Measurements from ENCODE around the gene MTFMT. TPM values are rescaled to one million over a fixed set of nuclear protein-coding genes. Genes with fewer than 3 reads are reported as not detected.
"Not testable (repeated sequence)": the region's sequence is repeated elsewhere in the genome, so short reads cannot be mapped to it uniquely, and the experiment has no call there.

The MTFMT gene
- total RNA-seq, 1 donor from 2014 or later, result 10.6 TPM

DNA sequence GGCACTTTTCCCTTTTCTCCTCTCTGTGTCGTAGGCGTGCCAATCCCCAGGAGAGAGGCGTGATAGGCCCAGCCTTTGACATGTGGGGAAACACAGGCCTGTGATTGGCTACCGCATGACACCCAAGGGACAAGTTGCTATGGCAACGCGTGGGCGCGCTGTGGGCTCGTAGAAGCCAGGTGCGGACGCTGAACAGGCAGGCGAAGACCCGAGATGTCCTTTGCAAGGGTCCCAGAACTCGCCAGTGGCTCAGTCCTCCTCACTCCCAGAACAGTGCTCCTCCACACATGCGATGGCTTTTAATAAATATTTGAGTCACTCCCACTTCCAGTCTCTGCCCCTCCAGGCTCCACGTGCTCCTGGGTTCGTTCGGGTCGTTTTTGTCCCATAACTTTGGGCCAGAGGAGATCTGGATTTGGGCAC lies 20.0 kb upstream of the MTFMT start:
- no peak overlapping the region for H3K27ac Mint-ChIP-seq (ENCODE audit: unreplicated experiment)
- H3K9me3 Mint-ChIP-seq (ENCODE audit: unreplicated experiment), result no peaks in the 10 kb centered on the region
- peaks cover 6% of the 10 kb centered on the region for H3K27me3 Mint-ChIP-seq (ENCODE audit: unreplicated experiment)
- peak; percentile 86 for DNase-seq (ENCODE audit: low spot score)
- TF ChIP-seq, protein P1, sequence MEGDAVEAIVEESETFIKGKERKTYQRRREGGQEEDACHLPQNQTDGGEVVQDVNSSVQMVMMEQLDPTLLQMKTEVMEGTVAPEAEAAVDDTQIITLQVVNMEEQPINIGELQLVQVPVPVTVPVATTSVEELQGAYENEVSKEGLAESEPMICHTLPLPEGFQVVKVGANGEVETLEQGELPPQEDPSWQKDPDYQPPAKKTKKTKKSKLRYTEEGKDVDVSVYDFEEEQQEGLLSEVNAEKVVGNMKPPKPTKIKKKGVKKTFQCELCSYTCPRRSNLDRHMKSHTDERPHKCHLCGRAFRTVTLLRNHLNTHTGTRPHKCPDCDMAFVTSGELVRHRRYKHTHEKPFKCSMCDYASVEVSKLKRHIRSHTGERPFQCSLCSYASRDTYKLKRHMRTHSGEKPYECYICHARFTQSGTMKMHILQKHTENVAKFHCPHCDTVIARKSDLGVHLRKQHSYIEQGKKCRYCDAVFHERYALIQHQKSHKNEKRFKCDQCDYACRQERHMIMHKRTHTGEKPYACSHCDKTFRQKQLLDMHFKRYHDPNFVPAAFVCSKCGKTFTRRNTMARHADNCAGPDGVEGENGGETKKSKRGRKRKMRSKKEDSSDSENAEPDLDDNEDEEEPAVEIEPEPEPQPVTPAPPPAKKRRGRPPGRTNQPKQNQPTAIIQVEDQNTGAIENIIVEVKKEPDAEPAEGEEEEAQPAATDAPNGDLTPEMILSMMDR (IDR thresholded peaks at IDR 0.05; ENCODE audit: unreplicated experiment), result no peak
- H3K4me3 Mint-ChIP-seq (ENCODE audit: unreplicated experiment), result peak overlapping the region; percentile 37
- H3K36me3 Mint-ChIP-seq (ENCODE audit: low read depth, unreplicated experiment), result no peaks in the 10 kb centered on the region
- peaks cover 7% of the 10 kb centered on the region for H3K4me1 Mint-ChIP-seq (ENCODE audit: unreplicated experiment)

DNA sequence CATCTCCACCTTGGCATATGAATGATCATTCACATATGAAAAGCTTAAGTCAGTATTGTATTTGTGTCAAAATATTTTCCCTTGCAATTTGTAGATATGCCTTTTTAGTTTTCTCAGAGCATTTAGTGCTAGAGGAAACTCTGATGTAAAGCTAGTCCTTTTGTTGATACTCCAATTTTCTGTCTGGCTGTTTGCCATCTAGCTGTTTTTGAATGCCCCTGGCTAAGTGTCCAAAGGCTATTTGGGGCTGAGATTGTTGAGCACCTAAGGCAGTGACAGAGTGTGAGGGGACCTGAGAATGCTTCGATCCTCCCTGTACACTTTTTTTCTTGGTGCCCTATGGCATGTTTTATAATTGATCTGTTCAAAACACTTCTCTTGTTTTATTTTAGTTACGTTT lies 18.8 kb upstream of the MTFMT start:
- Mint-ChIP-seq H3K36me3 (ENCODE audit: low read depth, unreplicated experiment) (no peaks in the 10 kb centered on the region), H3K4me3 (ENCODE audit: unreplicated experiment) (no peak overlapping the region), H3K9me3 (ENCODE audit: unreplicated experiment) (no peaks in the 10 kb centered on the region), H3K4me1 (ENCODE audit: unreplicated experiment) (peaks cover 7% of the 10 kb centered on the region), H3K27ac (ENCODE audit: unreplicated experiment) (no peak overlapping the region), H3K27me3 (ENCODE audit: unreplicated experiment) (peaks cover 8% of the 10 kb centered on the region)
- no peak for DNase-seq (ENCODE audit: low spot score)
- TF ChIP-seq, protein P1 (IDR thresholded peaks at IDR 0.05; ENCODE audit: unreplicated experiment), result no peak

DNA sequence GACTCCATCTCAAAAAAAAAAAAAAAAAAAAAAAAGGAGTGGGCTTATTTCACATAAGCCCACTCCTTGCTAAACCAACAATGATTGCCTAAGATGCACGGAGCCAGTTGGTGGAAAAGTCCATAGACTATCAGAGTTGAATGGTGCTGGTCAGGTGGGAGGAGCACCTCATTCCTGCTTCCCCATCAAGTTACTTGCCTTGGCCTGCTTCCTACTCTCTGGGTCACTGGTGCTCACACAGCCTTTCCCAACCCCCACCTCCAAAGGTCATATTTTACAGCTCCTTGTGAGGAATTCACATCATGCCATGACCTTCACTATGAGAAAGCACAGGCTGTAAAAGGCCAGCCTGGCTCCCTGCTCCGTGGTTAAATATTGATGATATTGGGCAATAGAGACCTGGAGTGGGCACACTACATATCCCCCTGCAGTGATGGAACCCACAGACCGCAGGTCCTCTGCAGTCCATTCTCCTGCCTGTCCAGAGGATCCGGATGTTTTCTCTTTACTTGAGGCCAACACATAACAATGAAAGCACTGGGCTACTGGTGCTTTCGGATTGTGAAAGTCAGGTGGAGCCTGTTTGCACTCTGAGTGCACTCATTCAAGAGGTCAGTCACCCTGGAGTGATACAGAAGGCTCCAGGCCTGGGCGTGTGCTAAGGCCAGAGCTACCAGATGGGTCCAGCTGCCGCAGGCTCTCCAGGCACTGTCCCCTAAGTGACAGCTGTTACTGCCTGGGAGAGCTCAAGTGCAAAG lies 15.5 kb upstream of the MTFMT start, which contains the start of gene SLC51B:
Gene SLC51B (plus strand): TSS at position 664 of the 758 bp plus-strand sequence. CDS start 4,618 bp downstream, outside the sequence.
- Mint-ChIP-seq H3K4me3 (ENCODE audit: unreplicated experiment) (no peak within 1 kb of the TSS), H3K36me3 (ENCODE audit: low read depth, unreplicated experiment) (no peaks in the 10 kb centered on the region), H3K9me3 (ENCODE audit: unreplicated experiment) (no peaks in the 10 kb centered on the region), H3K4me1 (ENCODE audit: unreplicated experiment) (peaks cover 3% of the 10 kb centered on the region), H3K27me3 (ENCODE audit: unreplicated experiment) (peaks cover 4% of the 10 kb centered on the region), H3K27ac (ENCODE audit: unreplicated experiment) (no peak within 1 kb of the TSS)
- TF ChIP-seq, protein P1 (IDR thresholded peaks at IDR 0.05; ENCODE audit: unreplicated experiment), result no peak
- no peak for DNase-seq (ENCODE audit: low spot score)

DNA sequence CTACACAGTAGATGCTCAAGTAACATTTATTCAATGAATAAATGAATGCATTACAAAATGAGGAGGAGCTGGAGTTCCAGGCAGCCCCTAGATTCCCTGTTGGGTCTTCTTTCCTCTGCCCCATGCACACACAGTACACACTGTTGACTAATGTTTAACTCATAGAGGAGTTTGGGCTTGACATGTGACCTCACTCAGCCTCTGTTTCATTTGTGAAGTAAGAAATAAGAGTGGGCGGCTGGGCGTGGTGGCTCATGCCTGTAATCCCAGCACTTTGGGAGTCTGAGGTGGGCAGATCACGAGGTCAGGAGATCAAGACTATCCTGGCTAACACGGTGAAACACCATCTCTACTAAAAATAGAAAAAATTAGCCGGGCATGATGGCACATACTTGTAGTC lies 14.8 kb upstream of the MTFMT start:
- DNase-seq (ENCODE audit: low spot score); H3K27ac Mint-ChIP-seq (ENCODE audit: unreplicated experiment); H3K4me1 Mint-ChIP-seq (ENCODE audit: unreplicated experiment); H3K27me3 Mint-ChIP-seq (ENCODE audit: unreplicated experiment); H3K9me3 Mint-ChIP-seq (ENCODE audit: unreplicated experiment); H3K36me3 Mint-ChIP-seq (ENCODE audit: low read depth, unreplicated experiment); H3K4me3 Mint-ChIP-seq (ENCODE audit: unreplicated experiment): not testable (repeated sequence)

DNA sequence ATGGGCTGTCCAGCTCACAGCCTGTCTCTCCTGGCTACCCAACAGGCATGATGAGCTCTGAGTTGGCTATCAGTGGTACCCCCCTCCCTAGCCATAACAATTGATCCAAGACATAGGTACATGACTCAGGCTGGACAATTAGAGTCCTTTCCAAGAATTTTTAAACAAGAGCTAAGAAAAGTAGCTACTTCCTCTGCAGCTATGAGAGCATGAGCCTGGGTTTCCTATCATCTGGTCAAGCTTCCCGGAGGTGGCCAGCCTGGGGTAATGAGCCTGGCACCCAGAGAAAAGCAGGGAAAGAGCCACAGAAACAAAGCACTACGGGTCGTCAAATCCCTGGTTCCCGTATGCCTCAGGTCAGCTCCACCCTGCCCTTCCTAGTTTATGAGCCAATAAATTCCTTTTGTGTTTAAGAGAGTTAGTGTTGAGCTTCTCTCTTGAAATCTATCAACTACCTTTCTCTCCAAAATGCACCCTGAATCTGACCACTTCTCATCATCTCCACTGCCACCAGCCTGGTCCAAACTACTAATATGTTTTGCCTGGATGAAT lies 13.4 kb upstream of the MTFMT start:
- no peaks in the 10 kb centered on the region for H3K36me3 Mint-ChIP-seq (ENCODE audit: low read depth, unreplicated experiment)
- DNase-seq (ENCODE audit: low spot score), result no peak
- H3K4me1 Mint-ChIP-seq (ENCODE audit: unreplicated experiment), result no peaks in the 10 kb centered on the region
- TF ChIP-seq, protein P1 (IDR thresholded peaks at IDR 0.05; ENCODE audit: unreplicated experiment), result no peak
- no peak overlapping the region for H3K4me3 Mint-ChIP-seq (ENCODE audit: unreplicated experiment)
- peaks cover 2% of the 10 kb centered on the region for H3K27me3 Mint-ChIP-seq (ENCODE audit: unreplicated experiment)
- H3K27ac Mint-ChIP-seq (ENCODE audit: unreplicated experiment), result no peak overlapping the region
- no peaks in the 10 kb centered on the region for H3K9me3 Mint-ChIP-seq (ENCODE audit: unreplicated experiment)

Measured in endothelial cell (in vitro differentiated cells).